Left hindlimb (tissue), 1 donor: ENCODE measurements around the gene LORICRIN.

Experiments
- DNase-seq: peaks from one replicate; pipeline ENCODE4 v3.0.0-alpha.2; 2018

The LORICRIN gene

DNA sequence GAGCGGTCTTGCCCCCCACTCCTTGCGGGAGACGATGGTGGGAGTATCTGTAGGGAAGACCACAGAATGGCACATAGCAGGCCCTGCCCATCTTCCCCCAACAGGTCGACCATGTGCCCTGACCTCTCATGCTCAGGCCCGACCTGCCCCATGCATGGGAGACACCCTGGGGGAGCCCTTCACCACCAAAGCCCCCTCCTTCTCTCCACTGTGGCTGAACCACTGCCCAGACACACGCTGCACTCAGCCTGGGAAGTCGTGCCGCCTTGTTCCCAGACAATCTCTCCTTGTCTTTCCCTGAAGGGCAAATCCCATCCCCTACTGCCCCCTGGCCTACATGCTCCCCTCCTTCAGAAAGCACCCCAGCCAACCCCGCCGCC, 47.7 kb downstream of the LORICRIN start:
- DNase-seq = no peak

DNA sequence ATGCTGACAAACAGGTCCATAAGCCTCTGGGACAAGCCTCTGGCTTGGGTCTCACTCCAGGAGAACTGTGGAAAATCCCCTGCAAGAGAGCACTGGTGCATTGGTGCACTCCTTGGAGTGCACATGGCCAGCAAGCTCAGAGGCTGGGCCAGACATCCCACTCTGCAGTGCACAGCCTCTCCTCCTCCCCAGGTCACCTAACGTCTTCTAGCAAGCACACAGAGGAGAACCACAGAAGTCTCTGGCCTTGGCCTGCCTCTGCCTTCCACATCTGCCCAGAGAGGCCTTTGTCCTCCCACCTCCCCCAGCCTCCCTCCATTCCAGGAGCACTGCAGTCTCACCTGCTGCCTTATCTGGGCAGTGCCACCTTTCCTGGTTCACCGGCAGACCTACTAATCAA, 49.1 kb downstream of the LORICRIN start:
- DNase-seq = no peak

DNA sequence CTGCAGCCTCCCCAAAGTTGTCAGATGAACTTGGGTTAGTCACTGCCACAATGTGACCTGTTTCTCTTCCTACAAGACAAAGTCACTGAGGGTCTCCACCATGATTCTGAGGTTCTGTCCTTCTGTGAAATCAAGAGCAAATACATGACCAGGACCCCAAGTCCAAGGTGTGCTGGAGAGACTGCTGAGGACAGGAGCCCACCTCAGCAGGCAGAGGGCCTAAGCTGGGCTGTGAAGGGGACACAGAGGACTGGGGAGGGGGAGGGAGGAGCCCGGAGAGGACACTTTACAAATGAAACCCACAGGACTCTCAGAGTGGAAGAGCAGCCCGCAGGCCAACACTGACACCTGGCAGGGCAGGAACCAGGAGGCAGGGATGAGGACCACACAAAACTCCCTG, 50.0 kb downstream of the LORICRIN start:
- DNase-seq = no peak

DNA sequence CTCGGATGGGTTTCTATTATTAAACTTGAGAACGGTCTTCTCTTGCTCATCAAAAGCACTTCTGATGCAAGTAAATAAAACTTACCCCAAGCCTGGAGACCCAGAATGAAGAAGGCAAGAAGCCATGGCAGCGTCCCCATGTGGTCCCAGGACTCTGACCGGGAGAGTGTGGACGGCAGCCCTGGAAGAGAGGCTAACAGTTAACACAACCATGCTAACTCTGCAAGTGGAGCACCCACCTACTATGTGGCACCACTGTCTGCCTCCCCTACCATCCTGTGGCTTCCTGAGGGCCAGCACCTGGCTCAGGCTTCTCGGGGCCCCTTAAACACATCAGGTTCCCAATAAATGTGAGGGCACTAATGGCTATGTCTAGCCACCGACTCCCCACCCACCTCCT, 51.0 kb downstream of the LORICRIN start:
- no peak for DNase-seq
